ENCODE measurements around the gene INPP4B.

DNA sequence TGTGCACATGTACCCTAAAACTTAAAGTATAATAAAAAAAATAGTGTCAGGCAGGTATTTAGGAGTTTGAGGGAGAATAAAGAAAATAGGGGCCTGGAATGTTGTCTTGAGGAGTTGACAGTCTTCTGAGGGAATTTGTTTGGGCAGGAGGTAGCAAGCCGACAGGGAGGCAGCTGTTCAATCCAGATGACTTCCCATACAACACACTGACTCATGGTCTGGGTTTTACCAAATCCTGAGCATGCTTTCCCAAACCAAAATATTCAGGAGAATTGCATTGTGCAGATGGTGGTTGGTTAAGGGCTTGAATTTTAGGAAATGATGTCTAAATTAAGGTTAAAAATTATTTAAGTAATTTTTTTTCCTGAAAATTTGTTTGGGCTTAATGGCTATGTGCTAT is 430.0 kb downstream of the INPP4B start:
- no peak for TF ChIP-seq EZH2 (IDR thresholded peaks at IDR 0.05; ENCODE audit: low read depth)
- no peak for TF ChIP-seq CTCF (conservative IDR thresholded peaks at IDR 0.05)
